ENCODE measurements around the gene TMEM151A.

- TF ChIP-seq CTCF (IDR thresholded peaks at IDR 0.05) (no peak), POLR2A (IDR thresholded peaks at IDR 0.05) (no peak)
Observed at GRCh38 chr11:66322732-66323427, 31.2 kb downstream of the TMEM151A start.
